ENCODE results near the gene VPS72. TPM values are rescaled to one million over a fixed set of nuclear protein-coding genes. Genes with fewer than 3 reads are reported as not detected.

VPS72 gene
- total RNA-seq, 1 experiment from 2014 or later: 71.5 TPM

GRCh38 chr1:151146072-151146411 is 44.0 kb downstream of the VPS72 start:
- no peak for DNase-seq (ENCODE audit: low read depth, low spot score)
- H3K4me1 ChIP-seq (ENCODE audit: control insufficient read depth, insufficient read depth, low read length): peaks cover 7% of the 10 kb centered on the region; the same call in 1 of the 2 replicates
- no peak for TF ChIP-seq CTCF (IDR thresholded peaks at IDR 0.05)
- no peak overlapping the region for H3K27ac ChIP-seq (ENCODE audit: low read length)
- H3K4me3 ChIP-seq (ENCODE audit: low read depth in 2 of 2, low read length in 2 of 2): peak overlapping the region; percentile 69 to 82
- no peaks in the 10 kb centered on the region for H3K9me3 ChIP-seq (ENCODE audit: control insufficient read depth, insufficient read depth, low read depth, low read length)
- ATAC-seq: peak; percentile 7
- CTCF ChIA-PET: no interaction called here
- POLR2A ChIA-PET: no interaction called here
- intact Hi-C loops (cut with micrococcal nuclease; ENCODE audit: unreplicated experiment) (no loop called here), in situ Hi-C loops (cut with HindIII; ENCODE audit: low pct_unique_long_range_greater_than_20kb, low sequenced_read_pairs) (no loop called here)
- BruUV-seq (replicated peaks): no TSS peak
- no peaks in the 10 kb centered on the region for H3K36me3 ChIP-seq (ENCODE audit: control insufficient read depth, insufficient read depth, low read length)
- H3K27me3 ChIP-seq (ENCODE audit: control insufficient read depth, insufficient read depth, low read length): no peaks in the 10 kb centered on the region

DNA sequence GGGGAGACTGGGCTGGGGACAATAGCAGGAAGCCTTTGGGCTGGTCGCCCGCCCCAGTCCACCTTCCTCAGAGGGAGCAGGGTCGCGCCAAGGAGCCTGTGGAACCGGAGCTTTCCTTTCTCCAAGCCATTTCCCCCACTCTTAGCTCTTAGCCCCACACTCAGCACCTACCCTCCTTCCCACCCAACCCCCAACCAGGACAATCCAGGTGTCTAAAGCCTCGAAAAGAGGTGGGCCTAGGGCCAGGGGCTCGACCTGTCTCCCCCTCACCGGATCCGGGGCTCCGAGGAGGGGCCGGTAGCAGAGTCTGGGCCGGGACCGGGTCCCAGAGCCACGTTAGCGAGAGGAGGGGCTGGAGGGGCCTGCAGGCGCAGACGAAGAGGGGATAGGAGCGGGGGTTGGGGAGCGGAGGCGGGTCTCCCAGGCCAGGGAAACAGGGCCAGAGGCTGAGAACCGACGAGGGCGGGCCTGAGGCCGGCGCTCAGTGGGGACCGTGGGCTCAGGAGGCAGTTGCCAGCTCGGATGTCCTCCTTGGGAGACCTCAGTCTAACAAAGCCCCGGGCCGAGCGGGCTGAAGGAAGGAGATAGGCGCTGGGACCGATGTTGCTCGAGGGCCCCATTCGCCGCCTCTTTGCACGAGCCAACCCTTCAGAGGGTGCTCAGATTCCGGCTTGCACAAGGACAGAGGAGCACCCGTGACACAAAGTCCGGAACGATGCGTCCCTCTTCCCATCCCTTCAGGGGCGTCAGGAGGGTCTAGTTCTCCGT is 44.5 kb downstream of the VPS72 start:
- Histone ChIP-seq H3K9me3 (ENCODE audit: control insufficient read depth, insufficient read depth, low read depth, low read length) (no peaks in the 10 kb centered on the region), H3K4me1 (ENCODE audit: control insufficient read depth, insufficient read depth, low read length) (peaks cover 7% of the 10 kb centered on the region; the same call in 1 of the 2 replicates), H3K27ac (ENCODE audit: low read length) (no peak overlapping the region), H3K27me3 (ENCODE audit: control insufficient read depth, insufficient read depth, low read length) (no peaks in the 10 kb centered on the region), H3K4me3 (ENCODE audit: low read depth in 2 of 2, low read length in 2 of 2) (peak overlapping the region; percentile 69 to 82), H3K36me3 (ENCODE audit: control insufficient read depth, insufficient read depth, low read length) (no peaks in the 10 kb centered on the region)
- no peak for DNase-seq (ENCODE audit: low read depth, low spot score)
- TF ChIP-seq, protein P1, sequence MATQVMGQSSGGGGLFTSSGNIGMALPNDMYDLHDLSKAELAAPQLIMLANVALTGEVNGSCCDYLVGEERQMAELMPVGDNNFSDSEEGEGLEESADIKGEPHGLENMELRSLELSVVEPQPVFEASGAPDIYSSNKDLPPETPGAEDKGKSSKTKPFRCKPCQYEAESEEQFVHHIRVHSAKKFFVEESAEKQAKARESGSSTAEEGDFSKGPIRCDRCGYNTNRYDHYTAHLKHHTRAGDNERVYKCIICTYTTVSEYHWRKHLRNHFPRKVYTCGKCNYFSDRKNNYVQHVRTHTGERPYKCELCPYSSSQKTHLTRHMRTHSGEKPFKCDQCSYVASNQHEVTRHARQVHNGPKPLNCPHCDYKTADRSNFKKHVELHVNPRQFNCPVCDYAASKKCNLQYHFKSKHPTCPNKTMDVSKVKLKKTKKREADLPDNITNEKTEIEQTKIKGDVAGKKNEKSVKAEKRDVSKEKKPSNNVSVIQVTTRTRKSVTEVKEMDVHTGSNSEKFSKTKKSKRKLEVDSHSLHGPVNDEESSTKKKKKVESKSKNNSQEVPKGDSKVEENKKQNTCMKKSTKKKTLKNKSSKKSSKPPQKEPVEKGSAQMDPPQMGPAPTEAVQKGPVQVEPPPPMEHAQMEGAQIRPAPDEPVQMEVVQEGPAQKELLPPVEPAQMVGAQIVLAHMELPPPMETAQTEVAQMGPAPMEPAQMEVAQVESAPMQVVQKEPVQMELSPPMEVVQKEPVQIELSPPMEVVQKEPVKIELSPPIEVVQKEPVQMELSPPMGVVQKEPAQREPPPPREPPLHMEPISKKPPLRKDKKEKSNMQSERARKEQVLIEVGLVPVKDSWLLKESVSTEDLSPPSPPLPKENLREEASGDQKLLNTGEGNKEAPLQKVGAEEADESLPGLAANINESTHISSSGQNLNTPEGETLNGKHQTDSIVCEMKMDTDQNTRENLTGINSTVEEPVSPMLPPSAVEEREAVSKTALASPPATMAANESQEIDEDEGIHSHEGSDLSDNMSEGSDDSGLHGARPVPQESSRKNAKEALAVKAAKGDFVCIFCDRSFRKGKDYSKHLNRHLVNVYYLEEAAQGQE (IDR thresholded peaks at IDR 0.05; ENCODE audit: insufficient read depth in 1 of 2, low read depth in 2 of 2, low read length in 1 of 2): no peak
- TF ChIP-seq CTCF (IDR thresholded peaks at IDR 0.05): no peak
- no peak for TF ChIP-seq POLR2AphosphoS5 (IDR thresholded peaks at IDR 0.05; ENCODE audit: low read depth, low read length)
- POLR2A ChIA-PET: no interaction called here
- in situ Hi-C loops (cut with HindIII; ENCODE audit: low pct_unique_long_range_greater_than_20kb, low sequenced_read_pairs): no loop called here
- CTCF ChIA-PET: interaction anchor here (0.6 to 0.9 kb wide), 2 partner anchors 46 to 58 kb away, joined by 6 to 9 read pairs; no protein-coding TSS in a partner anchor
- intact Hi-C loops (cut with micrococcal nuclease; ENCODE audit: unreplicated experiment): no loop called here
- BruUV-seq (replicated peaks): no TSS peak
- no peak; the same call in 1 of the 2 replicates for ATAC-seq

All from Panc1 (cell line).